ENCODE data around the gene KCTD16.

KCTD16 gene

DNA sequence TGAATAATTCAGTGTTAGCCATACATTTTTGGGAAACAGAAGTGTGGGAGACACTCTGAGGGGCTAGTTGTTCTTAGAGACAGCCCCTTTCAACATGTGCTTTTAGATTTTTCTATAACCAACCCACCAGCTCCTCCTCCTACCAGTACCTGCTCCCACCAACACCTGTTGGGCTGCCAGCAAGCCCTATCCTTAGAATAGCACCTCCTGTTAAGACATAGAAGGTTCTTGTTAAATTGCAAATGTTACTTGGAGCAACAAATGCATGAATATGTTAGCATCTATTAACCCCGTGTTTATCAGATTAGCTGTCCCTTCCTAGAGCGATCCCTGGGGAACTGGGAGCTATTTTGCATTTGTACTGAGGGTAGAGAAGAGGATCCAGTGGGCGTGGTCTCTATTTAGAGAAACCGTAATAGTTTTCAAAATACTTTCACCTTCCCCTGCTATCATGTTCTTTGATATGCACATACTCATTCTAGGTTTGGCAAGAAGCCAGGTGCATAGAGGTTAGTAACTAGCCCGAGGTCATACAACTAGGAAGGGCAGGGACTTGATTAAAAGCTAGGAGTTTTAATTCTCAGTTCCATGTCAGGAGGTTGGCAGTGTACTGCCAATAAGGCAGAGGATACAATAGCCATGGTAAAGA, 334.4 kb downstream of the KCTD16 start:
- DNase-seq, result no peak
- no peaks in the 10 kb centered on the region for H3K79me2 ChIP-seq (ENCODE audit: insufficient read depth, low read length)
- no peaks in the 10 kb centered on the region for H4K20me1 ChIP-seq (ENCODE audit: insufficient read depth, low read length)
- no peaks in the 10 kb centered on the region for H3K9me3 ChIP-seq (ENCODE audit: insufficient read depth, low read length, severe bottlenecking)
- H3K27ac ChIP-seq (ENCODE audit: low read length), result no peak overlapping the region
- H3K4me1 ChIP-seq (ENCODE audit: insufficient read depth, low read length), result no peaks in the 10 kb centered on the region
- TF ChIP-seq, protein P1, sequence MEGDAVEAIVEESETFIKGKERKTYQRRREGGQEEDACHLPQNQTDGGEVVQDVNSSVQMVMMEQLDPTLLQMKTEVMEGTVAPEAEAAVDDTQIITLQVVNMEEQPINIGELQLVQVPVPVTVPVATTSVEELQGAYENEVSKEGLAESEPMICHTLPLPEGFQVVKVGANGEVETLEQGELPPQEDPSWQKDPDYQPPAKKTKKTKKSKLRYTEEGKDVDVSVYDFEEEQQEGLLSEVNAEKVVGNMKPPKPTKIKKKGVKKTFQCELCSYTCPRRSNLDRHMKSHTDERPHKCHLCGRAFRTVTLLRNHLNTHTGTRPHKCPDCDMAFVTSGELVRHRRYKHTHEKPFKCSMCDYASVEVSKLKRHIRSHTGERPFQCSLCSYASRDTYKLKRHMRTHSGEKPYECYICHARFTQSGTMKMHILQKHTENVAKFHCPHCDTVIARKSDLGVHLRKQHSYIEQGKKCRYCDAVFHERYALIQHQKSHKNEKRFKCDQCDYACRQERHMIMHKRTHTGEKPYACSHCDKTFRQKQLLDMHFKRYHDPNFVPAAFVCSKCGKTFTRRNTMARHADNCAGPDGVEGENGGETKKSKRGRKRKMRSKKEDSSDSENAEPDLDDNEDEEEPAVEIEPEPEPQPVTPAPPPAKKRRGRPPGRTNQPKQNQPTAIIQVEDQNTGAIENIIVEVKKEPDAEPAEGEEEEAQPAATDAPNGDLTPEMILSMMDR (IDR thresholded peaks at IDR 0.05; ENCODE audit: borderline replicate concordance, extremely low read depth, low read length, poor library complexity, severe bottlenecking), result no peak
- TF ChIP-seq EZH2 (IDR thresholded peaks at IDR 0.05; ENCODE audit: borderline replicate concordance, low read depth, low read length, severe bottlenecking), result no peak
- no peaks in the 10 kb centered on the region for H3K36me3 ChIP-seq (ENCODE audit: insufficient read depth, low read length)
- no peak overlapping the region for H3K4me3 ChIP-seq (ENCODE audit: low read depth in 1 of 2, low read length in 2 of 2)
- ATAC-seq (ENCODE audit: insufficient read depth, low read depth), result no peak
- H3K9ac ChIP-seq (ENCODE audit: low read depth, low read length), result no peak overlapping the region
- H3K4me2 ChIP-seq (ENCODE audit: insufficient read depth, low read length), result no peak overlapping the region
- H2AFZ ChIP-seq (ENCODE audit: low read depth, low read length), result no peak overlapping the region
- no peaks in the 10 kb centered on the region for H3K27me3 ChIP-seq (ENCODE audit: insufficient read depth, low read length, poor library complexity)

GRCh38 chr5:144510845-144511579, 340.3 kb downstream of the KCTD16 start:
- Histone ChIP-seq H3K79me2 (ENCODE audit: insufficient read depth, low read length) (no peaks in the 10 kb centered on the region), H3K27ac (ENCODE audit: low read length) (no peak overlapping the region), H4K20me1 (ENCODE audit: insufficient read depth, low read length) (no peaks in the 10 kb centered on the region), H3K27me3 (ENCODE audit: insufficient read depth, low read length, poor library complexity) (no peaks in the 10 kb centered on the region), H3K9me3 (ENCODE audit: insufficient read depth, low read length, severe bottlenecking) (no peaks in the 10 kb centered on the region), H3K4me1 (ENCODE audit: insufficient read depth, low read length) (no peaks in the 10 kb centered on the region), H2AFZ (ENCODE audit: low read depth, low read length) (no peak overlapping the region), H3K4me3 (ENCODE audit: low read depth in 1 of 2, low read length in 2 of 2) (no peak overlapping the region), H3K36me3 (ENCODE audit: insufficient read depth, low read length) (no peaks in the 10 kb centered on the region), H3K4me2 (ENCODE audit: insufficient read depth, low read length) (no peak overlapping the region), H3K9ac (ENCODE audit: low read depth, low read length) (no peak overlapping the region)
- TF ChIP-seq EZH2 (IDR thresholded peaks at IDR 0.05; ENCODE audit: borderline replicate concordance, low read depth, low read length, severe bottlenecking), result no peak
- TF ChIP-seq, protein P1 (IDR thresholded peaks at IDR 0.05; ENCODE audit: borderline replicate concordance, extremely low read depth, low read length, poor library complexity, severe bottlenecking), result no peak
- no peak for ATAC-seq (ENCODE audit: insufficient read depth, low read depth)
- no peak for DNase-seq

DNA sequence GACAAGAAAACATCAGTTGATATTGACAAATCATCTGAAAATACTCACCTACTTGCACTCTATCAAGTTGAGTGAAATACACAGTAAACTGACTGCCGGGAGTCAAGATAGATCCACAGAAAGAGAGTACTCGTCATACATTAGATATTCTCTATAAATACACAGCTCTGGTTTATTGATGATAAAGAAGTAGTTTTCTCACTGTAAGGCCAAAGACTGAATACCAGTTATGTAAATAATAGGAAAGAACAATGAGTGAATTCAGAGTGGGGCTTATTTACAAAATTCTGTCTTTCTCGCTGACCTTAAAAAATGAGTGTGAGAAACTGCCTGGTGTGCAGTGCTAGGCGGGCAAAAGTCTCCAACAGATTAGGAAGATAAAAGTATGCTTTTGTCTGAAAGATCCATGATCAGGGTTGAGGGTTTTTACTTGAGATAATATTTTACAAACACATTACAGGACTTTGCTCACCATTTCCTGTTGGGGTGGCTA, 341.0 kb downstream of the KCTD16 start:
- Histone ChIP-seq H3K4me3 (ENCODE audit: low read depth in 1 of 2, low read length in 2 of 2) (no peak overlapping the region), H3K4me2 (ENCODE audit: insufficient read depth, low read length) (no peak overlapping the region), H3K9me3 (ENCODE audit: insufficient read depth, low read length, severe bottlenecking) (no peaks in the 10 kb centered on the region), H3K27ac (ENCODE audit: low read length) (no peak overlapping the region), H3K36me3 (ENCODE audit: insufficient read depth, low read length) (no peaks in the 10 kb centered on the region), H4K20me1 (ENCODE audit: insufficient read depth, low read length) (no peaks in the 10 kb centered on the region), H3K9ac (ENCODE audit: low read depth, low read length) (no peak overlapping the region), H3K27me3 (ENCODE audit: insufficient read depth, low read length, poor library complexity) (no peaks in the 10 kb centered on the region), H3K4me1 (ENCODE audit: insufficient read depth, low read length) (no peaks in the 10 kb centered on the region), H3K79me2 (ENCODE audit: insufficient read depth, low read length) (no peaks in the 10 kb centered on the region), H2AFZ (ENCODE audit: low read depth, low read length) (no peak overlapping the region)
- DNase-seq (no peak), ATAC-seq (ENCODE audit: insufficient read depth, low read depth) (no peak)
- TF ChIP-seq, protein P1 (IDR thresholded peaks at IDR 0.05; ENCODE audit: borderline replicate concordance, extremely low read depth, low read length, poor library complexity, severe bottlenecking), result no peak
- no peak for TF ChIP-seq EZH2 (IDR thresholded peaks at IDR 0.05; ENCODE audit: borderline replicate concordance, low read depth, low read length, severe bottlenecking)
